ENCODE results near the gene CADPS. TPM values are rescaled to one million over a fixed set of nuclear protein-coding genes. Genes with fewer than 3 reads are reported as not detected.

The CADPS gene
- polyA plus RNA-seq, 1 of the 3 experiments (the other 2 are of a cell fraction): 5.8 TPM

- TF ChIP-seq ZBTB33 (IDR thresholded peaks at IDR 0.05; ENCODE audit: borderline replicate concordance, low read depth): no peak
- TF ChIP-seq CTCF (IDR thresholded peaks at IDR 0.05): no peak
- no peak for TF ChIP-seq FOXM1 (IDR thresholded peaks at IDR 0.05; ENCODE audit: low read depth)
- TF ChIP-seq MXI1 (IDR thresholded peaks at IDR 0.05; ENCODE audit: low read depth, low read length): no peak
- no peak for TF ChIP-seq SMC3 (IDR thresholded peaks at IDR 0.05; ENCODE audit: low read depth, low read length)
- TF ChIP-seq JUND (IDR thresholded peaks at IDR 0.05): no peak
- no peak for TF ChIP-seq YY1 (IDR thresholded peaks at IDR 0.05; ENCODE audit: low read depth)
Observed at GRCh38 chr3:62669161-62669560, 206.1 kb downstream of the CADPS start (continued).

- no peaks in the 10 kb centered on the region for H3K36me3 ChIP-seq (replicated peaks in 1 of 2; ENCODE audit: control insufficient read depth in 1 of 2, insufficient read depth in 2 of 2, low read length in 1 of 2)
- H3K4me1 ChIP-seq (ENCODE audit: control insufficient read depth in 1 of 2, insufficient read depth in 2 of 2, low read depth in 1 of 2, low read length in 1 of 2): peaks cover 0 to 1% of the 10 kb centered on the region in 2 experiments; a peak in 2 of 4 replicates
- WGBS (ENCODE audit: low lambda C conversion rate): 77% methylated on average over 5 of the region's 5 CpGs
- no peak for DNase-seq
- POLR2A ChIA-PET: no interaction called here
- H3K4me3 ChIP-seq (ENCODE audit: low read depth in 2 of 2, low read length in 1 of 2): no peak overlapping the region
- no peaks in the 10 kb centered on the region for H3K27me3 ChIP-seq (ENCODE audit: insufficient read depth)
- no peaks in the 10 kb centered on the region for H3K9me3 ChIP-seq
- no peaks in the 10 kb centered on the region for H3F3A ChIP-seq (replicated peaks; ENCODE audit: insufficient read depth)
- CTCF ChIA-PET: interaction anchor here (1.0 to 7.8 kb wide), 19 partner anchors 8 to 1151 kb away, joined by 3 to 126 read pairs (median 5); partner anchors contain the start of gene CADPS
- no peak overlapping the region for H3K27ac ChIP-seq (ENCODE audit: low read depth in 2 of 2, low read length in 1 of 2)
- no peaks in the 10 kb centered on the region for H3K9me2 ChIP-seq
- no peak overlapping the region for H3K4me2 ChIP-seq
- H2AFZ ChIP-seq (ENCODE audit: low read depth): no peak overlapping the region
- no peaks in the 10 kb centered on the region for H4K20me1 ChIP-seq (ENCODE audit: insufficient read depth)
- no peak overlapping the region for H3K9ac ChIP-seq
- TF ChIP-seq CTCF (IDR thresholded peaks at IDR 0.05) (peak; percentile 42), NRF1 (IDR thresholded peaks at IDR 0.05; ENCODE audit: low read depth, low read length) (no peak), NFIC (IDR thresholded peaks at IDR 0.05; ENCODE audit: borderline replicate concordance) (no peak)
- H3K79me2 ChIP-seq (ENCODE audit: insufficient read depth): no peaks in the 10 kb centered on the region
Observed at GRCh38 chr3:62667714-62668113, 207.5 kb downstream of the CADPS start.

All from SK-N-SH (cell line).